GM13977 (cell line): ENCODE data around the gene VASP.

Experiments
- DNase-seq: peaks from one replicate; pipeline ENCODE4 v3.0.0; 2012; ENCODE audit warnings: low spot score
- CTCF ChIP-seq: IDR thresholded peaks from 2 replicates; pipeline ENCODE4 v1.5.1; 2012; ENCODE audit warnings: mild to moderate bottlenecking, control low read depth; ENCODE audit not compliant: insufficient read depth; ENCODE audit errors: extremely low read depth, missing control alignments
- in situ Hi-C: fragments of 300-500 bp; cut with MboI; formaldehyde crosslinking; loops from one replicate; pipeline ENCODE4 v1.12.0; 2022; ENCODE audit warnings: low sequenced_read_pairs, low pct_unique_long_range_greater_than_20kb, mixed read lengths, inconsistent platforms; ENCODE audit not compliant: unreplicated experiment

VASP gene

GRCh38 chr19:45464852-45465441 lies 42.3 kb upstream of the VASP start:
- in situ Hi-C loops, result no loop called here
- DNase-seq, result no peak
- TF ChIP-seq CTCF, result no peak

GRCh38 chr19:45467115-45467455 lies 40.2 kb upstream of the VASP start:
- no peak for TF ChIP-seq CTCF
- no peak for DNase-seq
- in situ Hi-C loops, result no loop called here

- TF ChIP-seq CTCF, result no peak
- in situ Hi-C loops, result no loop called here
- DNase-seq, result peak; percentile 97
Measured at GRCh38 chr19:45467456-45468158, 39.7 kb upstream of the VASP start, which contains the start of gene FOSB. FOSB (plus strand) TSS chr19:45467996; CDS start chr19:45468587, 591 bp downstream.

- no peak for DNase-seq
- peak; percentile 12 for TF ChIP-seq CTCF
- in situ Hi-C loops, result no loop called here
Measured at GRCh38 chr19:45468159-45468651, 39.1 kb upstream of the VASP start.

- in situ Hi-C loops, result no loop called here
- TF ChIP-seq CTCF, result no peak
- no peak for DNase-seq
Measured at GRCh38 chr19:45468803-45469131, 38.5 kb upstream of the VASP start.

- no peak for TF ChIP-seq CTCF
- DNase-seq, result peak; percentile 97
- in situ Hi-C loops, result no loop called here
Measured at GRCh38 chr19:45469132-45469944, 37.9 kb upstream of the VASP start.
